ENCODE results near the gene LY6G6C. TPM values are rescaled to one million over a fixed set of nuclear protein-coding genes. Genes with fewer than 3 reads are reported as not detected.

The LY6G6C gene
- total and polyA plus RNA-seq, 2 of the 13 experiments (the other 11 are each of a cell fraction or from before 2014, with no cell fraction given), result 0.15 TPM; not detected in 1

GRCh38 chr6:31734247-31734820, 12.8 kb upstream of the LY6G6C start (continued):
- TF ChIP-seq ZHX1 (CRISPR knock-in tag; IDR thresholded peaks at IDR 0.05; ENCODE audit: low read depth) (no peak), SMYD3 (CRISPR knock-in tag; IDR thresholded peaks at IDR 0.05) (no peak), ZNF281 (CRISPR knock-in tag; IDR thresholded peaks at IDR 0.05; ENCODE audit: borderline replicate concordance) (no peak), ZNF788 (CRISPR knock-in tag; IDR thresholded peaks at IDR 0.05; ENCODE audit: borderline replicate concordance) (no peak), PATZ1 (CRISPR knock-in tag; IDR thresholded peaks at IDR 0.05) (no peak), MED8 (CRISPR knock-in tag; IDR thresholded peaks at IDR 0.05; ENCODE audit: insufficient replicate concordance) (no peak), NRL (CRISPR knock-in tag; IDR thresholded peaks at IDR 0.05; ENCODE audit: borderline replicate concordance) (no peak), ZNF780A (CRISPR knock-in tag; IDR thresholded peaks at IDR 0.05) (no peak), TARDBP (CRISPR knock-in tag; IDR thresholded peaks at IDR 0.05) (peak; percentile 63; the same call in 1 of the 2 replicates), SOX13 (IDR thresholded peaks at IDR 0.05) (no peak), SOX13 (CRISPR knock-in tag; conservative IDR thresholded peaks at IDR 0.05 in 1 of 2, IDR thresholded peaks at IDR 0.05 in 1 of 2) (no peak), MYNN (CRISPR knock-in tag; IDR thresholded peaks at IDR 0.05; ENCODE audit: low read depth) (no peak), ZNF224 (CRISPR knock-in tag; IDR thresholded peaks at IDR 0.05) (no peak), ZNF264 (CRISPR knock-in tag; IDR thresholded peaks at IDR 0.05) (no peak), USF2 (IDR thresholded peaks at IDR 0.05; ENCODE audit: low read depth, low read length) (no peak; the same call in 1 of the 2 replicates), USF2 (CRISPR knock-in tag; IDR thresholded peaks at IDR 0.05; ENCODE audit: borderline replicate concordance) (no peak), ZNF414 (CRISPR knock-in tag; IDR thresholded peaks at IDR 0.05) (no peak), EED (CRISPR knock-in tag; IDR thresholded peaks at IDR 0.05) (no peak)

Data from HepG2 (cell line).